HS-5 (cell line): ENCODE measurements around the gene PEAK1.
"Not testable (repeated sequence)": the region's sequence is repeated elsewhere in the genome, so short reads cannot be mapped to it uniquely, and the experiment has no call there.

ENCODE experiments used
- DNase-seq: peaks from one replicate; pipeline ENCODE4 v3.0.0-alpha.2; 2012; ENCODE audit warnings: low read depth

Gene PEAK1

DNA sequence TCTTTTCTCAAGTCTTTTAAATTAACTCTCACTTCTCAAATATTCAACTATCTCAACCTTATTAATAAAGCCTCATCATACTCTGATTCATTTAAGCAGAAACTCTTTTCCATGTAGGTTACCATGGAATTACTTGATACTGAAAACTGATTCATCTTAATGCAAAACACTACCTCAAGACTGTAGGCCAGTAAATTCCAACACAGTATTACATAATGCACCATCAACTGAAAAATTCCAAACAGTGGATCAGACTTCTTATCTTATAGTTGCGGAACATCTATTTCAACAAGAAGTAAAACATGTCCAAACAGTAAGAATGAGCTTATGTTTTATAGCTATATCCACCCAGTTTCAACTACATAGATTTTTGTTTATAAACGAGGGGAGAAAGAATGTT is 124.5 kb downstream of the PEAK1 start:
- peak; percentile 30 for DNase-seq

DNA sequence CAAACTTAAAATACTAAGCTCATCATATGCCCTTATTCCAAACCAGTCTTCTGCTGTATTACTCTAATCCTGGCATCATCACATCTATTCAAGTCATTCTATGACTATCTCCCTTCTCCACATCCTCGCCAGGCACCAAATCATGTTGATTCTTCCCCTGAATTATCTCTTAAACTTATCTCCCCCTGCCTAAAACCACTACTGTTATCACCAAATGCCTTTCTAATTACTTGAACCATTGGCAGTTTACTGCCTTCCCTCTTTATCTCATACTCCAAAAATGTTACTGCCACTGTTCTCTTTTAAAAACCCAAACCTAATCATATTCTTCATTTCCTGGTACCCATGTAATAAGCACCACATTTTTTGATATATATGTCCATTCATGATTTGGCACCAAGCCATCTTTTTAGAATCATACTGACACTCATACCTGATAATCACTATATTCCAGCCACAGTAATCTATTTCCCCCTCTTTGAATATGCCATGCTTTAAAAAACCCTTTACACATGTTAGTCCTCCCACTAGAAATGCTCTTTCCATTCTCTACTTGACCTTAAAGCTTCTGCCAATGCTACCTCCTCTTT is 126.8 kb downstream of the PEAK1 start:
- no peak for DNase-seq

DNA sequence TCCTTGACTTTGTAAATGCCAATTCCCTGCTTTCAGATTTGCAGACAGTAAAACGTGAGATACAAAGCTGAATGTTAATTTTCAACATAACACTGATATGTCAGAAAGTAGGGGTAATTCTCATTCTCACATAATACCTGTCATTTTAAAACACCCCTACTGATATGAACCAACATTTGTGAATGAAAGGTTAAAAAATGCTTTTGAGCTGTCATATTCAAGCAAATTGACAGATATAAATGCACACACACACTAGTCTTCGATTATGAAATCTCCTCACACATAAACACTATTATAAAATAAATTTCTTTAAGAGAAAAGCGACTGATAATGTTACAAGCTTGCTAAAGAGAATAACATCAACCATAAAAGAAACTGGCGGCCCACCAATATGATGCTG is 128.8 kb downstream of the PEAK1 start:
- DNase-seq: no peak

DNA sequence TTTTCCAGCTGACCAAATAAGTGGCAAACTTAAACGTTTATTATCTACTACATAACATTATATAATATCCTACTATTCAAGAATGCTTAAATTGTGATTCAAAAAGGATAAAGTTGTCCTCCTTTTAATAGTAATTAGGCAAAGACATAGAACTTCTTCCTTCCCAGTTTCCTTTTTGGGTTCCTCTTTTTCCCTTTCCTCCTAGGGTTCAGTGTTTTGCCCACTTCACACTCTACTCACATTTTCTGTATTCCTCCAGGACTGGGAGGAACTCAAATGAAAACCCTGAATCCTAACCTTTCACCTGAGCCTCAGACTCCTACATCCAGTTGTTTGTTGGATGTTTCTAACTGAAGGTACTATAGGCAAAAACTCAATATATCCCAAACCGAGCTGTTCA is 132.5 kb downstream of the PEAK1 start:
- no peak for DNase-seq

GRCh38 chr15:77285057-77285997 is 134.6 kb downstream of the PEAK1 start:
- DNase-seq: no peak

GRCh38 chr15:77282333-77282732 is 137.6 kb downstream of the PEAK1 start:
- peak; percentile 69 for DNase-seq

DNA sequence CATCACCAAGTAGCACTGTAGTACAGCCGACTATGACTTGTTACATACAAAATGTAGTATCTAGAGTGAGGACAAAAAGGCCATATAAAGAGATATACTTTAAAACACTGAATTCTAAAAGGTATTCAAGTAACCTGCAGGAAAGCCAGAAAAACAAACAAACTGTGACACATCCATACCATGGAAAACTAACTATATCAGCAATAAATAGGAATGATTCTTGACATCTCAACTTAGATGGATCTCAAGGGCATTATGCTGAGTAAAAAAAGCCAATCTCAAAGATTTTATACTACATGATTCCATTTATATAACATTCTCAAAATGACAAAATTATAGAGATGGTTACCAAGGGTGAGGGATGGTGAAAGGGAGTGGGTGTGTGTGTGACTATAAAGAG is 143.0 kb downstream of the PEAK1 start:
- no peak for DNase-seq

- DNase-seq: no peak
These were observed 143.8 kb downstream of the PEAK1 start for GRCh38 chr15:77276096-77276495.

- not testable (repeated sequence) for DNase-seq
These were observed 146.8 kb downstream of the PEAK1 start for GRCh38 chr15:77273136-77273535.

DNA sequence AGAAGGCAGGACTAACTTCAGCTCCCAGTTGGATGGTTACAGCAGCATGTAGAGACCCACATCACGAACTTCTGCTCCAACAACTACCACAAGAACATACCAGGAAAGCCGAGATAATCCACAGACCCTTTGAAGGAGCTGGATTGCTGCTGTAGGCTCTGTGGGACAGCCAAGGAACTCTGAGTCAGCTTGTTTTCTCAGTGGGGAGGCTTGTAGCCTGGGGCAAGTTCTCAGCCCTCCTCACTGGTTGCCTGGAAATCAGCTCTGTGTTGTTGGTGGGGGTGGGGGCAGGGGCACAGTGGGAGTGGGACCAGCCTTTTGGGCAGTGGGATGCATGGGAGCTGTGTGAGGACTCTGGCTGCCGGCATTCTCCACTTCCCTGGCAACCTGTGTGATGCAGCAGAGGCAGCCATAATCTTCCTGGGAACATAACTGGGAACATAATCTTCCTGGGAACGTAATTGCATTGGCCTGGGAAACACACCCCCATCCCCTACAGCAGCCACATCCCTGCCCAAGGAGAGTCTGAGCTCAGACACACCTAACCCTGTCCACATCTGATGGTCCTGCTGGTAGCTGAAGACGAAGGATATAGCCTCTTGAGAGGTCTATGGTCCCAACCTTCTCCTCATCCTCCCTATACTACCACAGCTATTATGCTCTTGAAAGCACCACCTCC is 153.1 kb downstream of the PEAK1 start:
- DNase-seq: no peak

DNA sequence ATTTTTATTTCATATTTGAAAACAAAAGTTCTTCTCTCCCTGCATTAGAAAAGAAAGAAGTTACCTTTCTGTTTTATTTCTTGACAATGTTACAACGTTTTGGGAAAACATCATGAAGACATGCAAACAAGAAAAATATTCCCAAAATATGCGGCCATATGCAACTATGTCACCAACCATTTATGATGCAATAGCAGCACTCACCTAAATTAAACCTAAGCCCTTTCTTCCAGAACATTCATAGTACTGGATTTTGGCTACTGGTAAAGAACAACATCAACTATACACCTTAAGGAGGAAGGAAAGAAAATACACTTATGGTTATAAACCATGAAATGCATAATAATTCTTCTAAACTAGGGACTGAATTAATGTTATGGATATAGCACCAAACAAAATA is 164.5 kb downstream of the PEAK1 start:
- no peak for DNase-seq

DNA sequence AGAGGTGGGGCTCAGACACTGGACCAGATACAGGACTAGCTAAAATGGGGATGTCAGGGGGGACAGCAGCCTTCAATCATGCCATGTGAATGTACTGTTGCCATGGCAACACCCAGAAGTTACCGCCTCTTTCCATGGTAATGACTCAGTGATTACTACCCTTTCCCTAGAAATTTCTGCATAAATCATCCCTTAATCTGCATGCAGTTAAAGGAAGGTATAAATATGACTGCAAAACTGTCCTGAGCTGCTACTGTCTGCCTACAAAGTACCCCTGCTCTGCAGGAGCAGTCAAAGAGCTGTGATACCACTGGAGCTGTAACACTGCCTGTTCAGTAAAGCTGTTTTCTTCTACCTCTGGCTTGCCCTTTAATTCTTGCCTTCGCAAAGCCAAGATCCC is 168.2 kb downstream of the PEAK1 start:
- peak; percentile 10 for DNase-seq

- DNase-seq: no peak
These were observed 172.8 kb downstream of the PEAK1 start for GRCh38 chr15:77247116-77247515.

- DNase-seq: no peak
These were observed 176.0 kb downstream of the PEAK1 start for GRCh38 chr15:77243716-77244401.

DNA sequence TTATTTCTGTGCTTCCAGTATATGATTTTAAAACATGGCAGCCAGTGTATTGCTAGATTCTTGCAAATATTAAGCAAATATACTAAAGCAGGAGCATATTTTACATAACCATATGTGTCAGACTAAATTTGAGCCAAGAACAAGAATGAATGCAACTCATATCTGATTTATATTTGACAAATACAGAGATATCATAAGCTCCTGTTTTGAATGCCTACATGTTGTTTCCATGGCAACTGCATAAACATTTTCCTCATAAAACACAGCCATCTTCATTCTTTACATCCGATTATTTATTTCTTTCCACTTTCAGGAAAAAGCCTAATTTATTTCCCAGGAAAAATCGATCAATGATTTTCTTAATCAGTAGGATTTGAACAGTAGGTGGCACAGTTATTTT is 176.8 kb downstream of the PEAK1 start:
- DNase-seq: no peak

DNA sequence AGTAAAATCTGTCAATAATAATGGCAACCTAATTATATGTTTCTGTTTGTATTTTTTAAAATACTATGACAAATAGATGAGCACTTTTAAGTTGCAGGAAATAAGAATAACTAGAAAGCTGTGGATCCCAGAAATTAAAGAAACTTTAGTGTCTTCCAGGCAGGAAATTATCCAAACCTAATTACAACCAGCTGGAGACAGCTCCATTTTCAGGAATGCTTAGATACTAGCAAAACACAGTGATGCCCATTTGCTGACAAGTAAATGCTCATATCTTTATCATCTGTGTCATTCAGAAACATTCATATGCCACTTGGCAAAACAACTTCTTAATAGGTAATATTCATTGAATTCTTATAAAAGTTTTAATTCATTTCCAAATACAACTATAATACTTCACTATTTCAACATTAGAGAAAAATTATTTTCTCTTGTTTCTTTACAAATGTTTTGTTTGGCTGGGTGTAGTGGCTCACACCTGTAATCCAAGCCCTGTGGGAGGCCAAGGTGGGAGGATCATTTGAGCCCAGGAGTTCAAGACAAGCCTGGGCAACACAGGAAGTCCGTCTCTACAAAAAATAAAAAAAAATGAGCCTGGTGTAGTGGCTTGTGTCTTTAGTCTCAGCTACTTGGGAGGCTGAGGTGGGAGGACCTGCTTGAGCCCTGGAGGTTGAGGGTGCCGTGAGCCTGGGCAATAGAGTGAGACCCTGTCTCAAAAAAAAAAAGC is 179.9 kb downstream of the PEAK1 start:
- DNase-seq: no peak

DNA sequence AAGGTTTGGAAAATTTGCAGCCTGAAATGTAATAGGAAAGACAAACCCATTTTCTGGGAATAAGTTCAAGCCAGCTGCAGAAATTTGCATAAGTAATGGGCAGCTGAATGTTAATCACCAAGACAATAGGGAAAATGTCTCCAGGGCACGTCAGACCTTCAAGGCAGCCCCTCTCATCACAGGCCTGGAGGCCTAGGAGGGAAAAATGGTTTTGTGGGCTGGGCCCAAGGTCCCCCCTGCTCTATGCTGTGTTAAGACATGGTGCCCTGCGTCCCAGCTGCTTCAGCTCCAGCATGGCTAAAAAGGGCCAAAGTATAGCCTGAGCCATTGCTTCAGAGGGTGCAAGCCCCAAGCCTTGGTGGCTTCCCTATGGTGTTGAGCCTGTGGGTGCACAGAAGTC is 184.3 kb downstream of the PEAK1 start:
- DNase-seq: no peak

DNA sequence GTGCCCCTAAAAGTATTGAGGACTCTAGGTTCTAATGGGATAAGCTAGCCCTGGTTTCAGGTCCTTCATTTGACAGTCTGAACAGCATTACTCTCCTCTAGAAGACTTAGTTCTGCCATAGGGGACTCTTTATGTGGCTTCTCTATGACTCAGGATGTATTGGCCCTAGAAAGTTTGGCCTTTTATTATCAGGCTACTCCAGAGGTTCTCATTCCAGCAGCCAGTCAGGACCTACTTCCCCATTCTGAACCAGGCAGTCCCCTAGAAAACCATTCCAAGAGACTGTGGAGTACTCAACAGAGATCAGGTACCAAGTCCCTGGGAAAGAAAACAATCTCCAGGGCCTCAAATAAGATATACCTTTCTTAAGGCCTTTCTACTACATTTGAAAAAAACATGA is 191.1 kb downstream of the PEAK1 start:
- no peak for DNase-seq

- DNase-seq: no peak
These were observed 193.3 kb downstream of the PEAK1 start for GRCh38 chr15:77226652-77227051.

DNA sequence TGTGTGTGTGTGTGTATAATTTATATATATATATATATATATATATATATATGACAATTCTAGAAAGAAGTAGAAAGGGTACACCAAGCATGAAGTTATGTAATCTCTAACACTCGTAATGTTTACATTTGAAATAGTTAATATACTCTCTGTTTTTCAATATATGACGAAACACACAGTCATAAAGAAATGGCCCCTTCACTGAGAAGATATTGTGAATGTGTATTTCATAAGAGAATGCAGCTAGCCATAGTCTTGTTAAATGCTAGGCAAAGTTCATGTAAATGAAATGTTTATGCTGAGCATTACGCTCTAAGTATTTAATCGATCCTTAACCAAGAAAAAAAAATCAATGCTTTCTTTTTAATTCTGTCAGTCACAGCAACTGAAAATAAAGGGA is 194.3 kb downstream of the PEAK1 start:
- DNase-seq: no peak

GRCh38 chr15:77225088-77225487 is 194.8 kb downstream of the PEAK1 start:
- no peak for DNase-seq

DNA sequence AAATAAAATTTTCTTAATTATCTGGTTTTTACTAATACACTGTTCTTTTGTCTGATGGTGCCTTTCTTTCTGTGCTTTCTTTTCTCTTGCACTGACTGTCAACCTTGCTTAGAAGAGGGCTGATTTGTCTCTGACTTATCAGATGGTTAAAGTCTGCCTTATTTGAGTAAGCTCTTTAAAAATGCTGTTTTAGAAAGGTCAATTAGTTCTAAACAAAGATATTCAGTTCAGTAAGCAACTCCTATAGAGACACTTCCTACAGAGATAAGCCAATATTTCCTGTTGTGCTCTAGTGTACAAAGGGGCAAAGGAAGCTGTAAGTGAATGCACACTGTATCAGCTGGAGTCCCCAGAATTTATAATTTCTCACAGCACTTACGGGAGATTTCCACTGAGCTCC is 195.6 kb downstream of the PEAK1 start:
- no peak for DNase-seq
